Gastrocnemius medialis (tissue), 4 donors: ENCODE data around the gene TELO2. TPM values are rescaled to one million over a fixed set of nuclear protein-coding genes. Genes with fewer than 3 reads are reported as not detected.

Experiments
- ATAC-seq, 2 donors: fragments of 150-250 bp; one replicate each; pipeline ENCODE4 v1.9.1; 2016
- DNase-seq, 2 donors: peaks; one replicate each; pipeline ENCODE4 v3.0.0-alpha.2; 2019
- H3K27ac ChIP-seq, 4 donors: fragments of 200-600 bp; sonication (generic); 1 replicate in 1 of 4; 2 replicates in 3 of 4; pipeline ENCODE4 v1.5.1; 2016 to 2018; ENCODE audit warnings: mild to moderate bottlenecking in 2 of 4, moderate library complexity in 1 of 4
- H3K27me3 ChIP-seq, 3 donors: fragments of 200-600 bp; sonication (generic) in 2 of 3; 1 replicate in 1 of 3; 2 replicates in 2 of 3; pipeline versions ENCODE4 v1.5.1 to v1.6.0; 2016 to 2019; ENCODE audit warnings: mild to moderate bottlenecking in 1 of 3, moderate library complexity in 1 of 3
- H3K36me3 ChIP-seq, 2 donors: fragments of 200-600 bp; sonication (generic) in 1 of 2; one replicate each; pipeline ENCODE4 v1.5.1; 2017 to 2018
- H3K4me1 ChIP-seq, 2 donors: fragments of 200-600 bp; sonication (generic) in 1 of 2; one replicate each; pipeline ENCODE4 v1.5.1; 2016 to 2017; ENCODE audit warnings: mild to moderate bottlenecking in 2 of 2
- H3K4me3 ChIP-seq, 4 donors: fragments of 200-600 bp; sonication (generic) in 3 of 4; 1 replicate in 1 of 4; 2 replicates in 3 of 4; pipeline ENCODE4 v1.5.1; 2016 to 2019; ENCODE audit warnings: mild to moderate bottlenecking in 2 of 4
- H3K9me3 ChIP-seq, 3 donors: fragments of 200-600 bp; sonication (generic) in 2 of 3; 1 replicate in 1 of 3; 2 replicates in 2 of 3; pipeline ENCODE4 v1.5.1; 2016 to 2019
- CTCF ChIP-seq, 5 experiments: fragments of 450-650 bp in 3 of 5; fragments of 200-600 bp in 2 of 5; sonication (generic) in 2 of 5; IDR thresholded peaks in 4 of 5; conservative IDR thresholded peaks in 1 of 5; 1 replicate in 4 of 5; 2 replicates in 1 of 5; pipeline ENCODE4 v1.5.1; 2016 to 2019; ENCODE audit warnings: antibody characterized with exemption in 5 of 5, mild to moderate bottlenecking in 3 of 5, moderate library complexity in 3 of 5
- POLR2A ChIP-seq, 2 donors: fragments of 450-650 bp; IDR thresholded peaks; one replicate each; pipeline ENCODE4 v1.6.1; 2017; ENCODE audit warnings: antibody characterized with exemption in 2 of 2, mild to moderate bottlenecking in 2 of 2, moderate library complexity in 2 of 2
- in situ Hi-C, 4 donors: fragments of 200-750 bp; cut with MboI; loops; one replicate each; pipeline versions ENCODE4 v1.15.0 to v1.8.0; 2017; ENCODE audit warnings: low sequenced_read_pairs in 4 of 4
- intact Hi-C: fragments of 100-400 bp; cut with DNase I; formaldehyde crosslinking; loops from one replicate; pipeline ENCODE4 v1.15.1; 2023; ENCODE audit warnings: low total_unique reads
- total RNA-seq, 4 donors: library from RNA; depleted of rRNA; stranded (reverse); fragments of >200 nt; gene quantifications; one replicate each; pipeline versions ENCODE4 v1.1.0 to v1.2.3, GENCODE V29; 2016

Gene TELO2
- total RNA-seq, 4 donors from 2014 or later = 2.9 to 11.2 (median 9.8) TPM

GRCh38 chr16:1449201-1449788, 43.9 kb upstream of the TELO2 start:
- H3K9me3 ChIP-seq = no peaks in the 10 kb centered on the region
- in situ Hi-C loops (no loop called here), intact Hi-C loops (no loop called here)
- H3K27ac ChIP-seq = no peak overlapping the region
- H3K36me3 ChIP-seq = peaks cover 0 to 87% of the 10 kb centered on the region in 2 donors
- no peak overlapping the region for H3K4me3 ChIP-seq
- TF ChIP-seq POLR2A (IDR thresholded peaks at IDR 0.05) = no peak
- TF ChIP-seq CTCF (IDR thresholded peaks at IDR 0.05 in 4 of 5, conservative IDR thresholded peaks at IDR 0.05 in 1 of 5) = no peak
- DNase-seq = no peak
- no peaks in the 10 kb centered on the region for H3K4me1 ChIP-seq
- no peak for ATAC-seq
- H3K27me3 ChIP-seq = no peaks in the 10 kb centered on the region

GRCh38 chr16:1450218-1450617, 42.9 kb upstream of the TELO2 start:
- intact Hi-C loops (no loop called here), in situ Hi-C loops (no loop called here)
- Histone ChIP-seq H3K27me3 (no peaks in the 10 kb centered on the region), H3K36me3 (peaks cover 0 to 97% of the 10 kb centered on the region in 2 donors), H3K4me1 (no peaks in the 10 kb centered on the region), H3K9me3 (no peaks in the 10 kb centered on the region), H3K27ac (no peak overlapping the region), H3K4me3 (no peak overlapping the region)
- ATAC-seq (no peak), DNase-seq (no peak)
- TF ChIP-seq POLR2A (IDR thresholded peaks at IDR 0.05) = no peak
- no peak for TF ChIP-seq CTCF (IDR thresholded peaks at IDR 0.05 in 4 of 5, conservative IDR thresholded peaks at IDR 0.05 in 1 of 5)

- H3K27me3 ChIP-seq = no peaks in the 10 kb centered on the region
- ATAC-seq = no peak
- TF ChIP-seq POLR2A (IDR thresholded peaks at IDR 0.05) (no peak), CTCF (IDR thresholded peaks at IDR 0.05 in 4 of 5, conservative IDR thresholded peaks at IDR 0.05 in 1 of 5) (no peak)
- in situ Hi-C loops (no loop called here), intact Hi-C loops (no loop called here)
- no peak overlapping the region for H3K4me3 ChIP-seq
- no peak for DNase-seq
- H3K4me1 ChIP-seq = no peaks in the 10 kb centered on the region
- H3K27ac ChIP-seq = no peak overlapping the region
- H3K36me3 ChIP-seq = peaks cover 0 to 97% of the 10 kb centered on the region in 2 donors
- no peaks in the 10 kb centered on the region for H3K9me3 ChIP-seq
Measured at GRCh38 chr16:1450841-1451240, 42.3 kb upstream of the TELO2 start.

GRCh38 chr16:1451702-1452392, 41.3 kb upstream of the TELO2 start:
- in situ Hi-C loops = no loop called here
- Histone ChIP-seq H3K27me3 (no peaks in the 10 kb centered on the region), H3K9me3 (no peaks in the 10 kb centered on the region), H3K36me3 (peaks cover 0 to 95% of the 10 kb centered on the region in 2 donors), H3K4me1 (no peaks in the 10 kb centered on the region), H3K27ac (no peak overlapping the region), H3K4me3 (no peak overlapping the region)
- ATAC-seq (no peak), DNase-seq (no peak)
- intact Hi-C loops = no loop called here
- TF ChIP-seq CTCF (IDR thresholded peaks at IDR 0.05 in 4 of 5, conservative IDR thresholded peaks at IDR 0.05 in 1 of 5) (no peak), POLR2A (IDR thresholded peaks at IDR 0.05) (no peak)
